GM23338 (cell line): ENCODE measurements around the gene RNF44. TPM values are rescaled to one million over a fixed set of nuclear protein-coding genes. Genes with fewer than 3 reads are reported as not detected.

ENCODE experiments used
- ATAC-seq: fragments of 200-7000 bp; cut with Tn5 transposase; 3 replicates; pipeline ENCODE4 v1.9.1; 2020
- DNase-seq: peaks from one replicate; pipeline ENCODE4 v3.0.0-alpha.2; 2015; ENCODE audit warnings: low spot score
- H2AFZ ChIP-seq: fragments of 200-600 bp; sonication (generic); 2 replicates; pipeline ENCODE4 v1.8.0; 2016; ENCODE audit warnings: antibody characterized with exemption, mild to moderate bottlenecking, moderate library complexity
- H3F3A ChIP-seq: fragments of 200-600 bp; sonication (generic); replicated peaks from 2 replicates; pipeline ENCODE4 v1.8.0; 2017; ENCODE audit warnings: antibody characterized with exemption, mixed run types, low read depth
- H3K27ac ChIP-seq: fragments of 200-600 bp; sonication (generic); 2 replicates; pipeline ENCODE4 v1.6.1; 2016; ENCODE audit warnings: low read depth
- H3K27me3 ChIP-seq: fragments of 200-600 bp; sonication (generic); 2 replicates; pipeline ENCODE4 v1.8.0; 2016; ENCODE audit warnings: mild to moderate bottlenecking, mixed run types, moderate library complexity; ENCODE audit not compliant: insufficient read depth
- H3K36me3 ChIP-seq: fragments of 200-600 bp; sonication (generic); 2 replicates; pipeline ENCODE4 v1.8.0; 2016; ENCODE audit warnings: mild to moderate bottlenecking; ENCODE audit not compliant: insufficient read depth
- H3K4me1 ChIP-seq: fragments of 200-600 bp; sonication (generic); 2 replicates; pipeline ENCODE4 v1.8.0; 2016; ENCODE audit warnings: mild to moderate bottlenecking, moderate library complexity; ENCODE audit not compliant: insufficient read depth
- H3K4me2 ChIP-seq: fragments of 200-600 bp; sonication (generic); 2 replicates; pipeline ENCODE4 v1.7.1; 2017; ENCODE audit warnings: mixed run types
- H3K4me3 ChIP-seq: fragments of 200-600 bp; sonication (generic); 2 replicates; pipeline ENCODE4 v1.6.1; 2016; ENCODE audit warnings: mixed run types
- H3K79me2 ChIP-seq: fragments of 200-600 bp; sonication (generic); replicated peaks from 2 replicates; pipeline ENCODE4 v1.8.0; 2017; ENCODE audit warnings: mild to moderate bottlenecking; ENCODE audit not compliant: insufficient read depth
- H3K9me2 ChIP-seq: fragments of 200-600 bp; sonication (generic); 2 replicates; pipeline ENCODE4 v1.8.0; 2017; ENCODE audit not compliant: insufficient read depth
- H4K20me1 ChIP-seq: fragments of 200-600 bp; sonication (generic); replicated peaks from 2 replicates; pipeline ENCODE4 v1.8.0; 2017; ENCODE audit warnings: mild to moderate bottlenecking; ENCODE audit not compliant: insufficient read depth
- H3K27ac Mint-ChIP-seq: 2 replicates; pipeline ENCODE4 v1.8.0; 2020; ENCODE audit warnings: inconsistent platforms, mild to moderate bottlenecking, moderate library complexity, mixed read lengths
- H3K27me3 Mint-ChIP-seq: 3 replicates; pipeline ENCODE4 v1.8.0; 2022; ENCODE audit warnings: low read depth, mild to moderate bottlenecking, moderate library complexity, mixed read lengths, inconsistent platforms; ENCODE audit not compliant: insufficient read depth, poor library complexity
- H3K36me3 Mint-ChIP-seq: 3 replicates; pipeline ENCODE4 v1.8.0; 2021; ENCODE audit warnings: low read depth, mild to moderate bottlenecking, inconsistent platforms, moderate library complexity, mixed read lengths
- H3K4me1 Mint-ChIP-seq: 3 replicates; pipeline ENCODE4 v1.8.0; 2020; ENCODE audit warnings: mild to moderate bottlenecking, inconsistent platforms, mixed read lengths
- H3K4me3 Mint-ChIP-seq: 3 replicates; pipeline ENCODE4 v1.8.0; 2021; ENCODE audit warnings: moderate library complexity, mild to moderate bottlenecking, inconsistent platforms, mixed read lengths
- H3K9me3 Mint-ChIP-seq: 3 replicates; pipeline ENCODE4 v1.8.0; 2020; ENCODE audit warnings: moderate library complexity, mild to moderate bottlenecking, inconsistent platforms, mixed read lengths
- CREB1 ChIP-seq: fragments of 250-450 bp; sonication (Bioruptor Pico); IDR thresholded peaks from 2 replicates; pipeline ENCODE4 v1.5.0; 2020; ENCODE audit warnings: low read depth, mild to moderate bottlenecking, moderate library complexity
- CTCF ChIP-seq, 2 experiments: fragments of 200-600 bp in 1 of 2; sonication (generic) in 1 of 2; conservative IDR thresholded peaks; 2 replicates each; pipeline versions ENCODE4 v1.5.1 to v1.6.1; 2016 to 2017; ENCODE audit warnings: antibody characterized with exemption in 2 of 2, low read depth in 2 of 2, mild to moderate bottlenecking in 2 of 2, moderate library complexity in 1 of 2
- ETS1 ChIP-seq: IDR thresholded peaks from 2 replicates; pipeline ENCODE4 v1.6.1; 2016; ENCODE audit warnings: antibody characterized with exemption
- EZH2phosphoT487 ChIP-seq: fragments of 200-600 bp; sonication (generic); IDR thresholded peaks from one replicate; pipeline ENCODE4 v1.8.1; 2018; ENCODE audit warnings: antibody characterized with exemption; ENCODE audit not compliant: unreplicated experiment
- JUNB ChIP-seq: IDR thresholded peaks from one replicate; pipeline ENCODE4 v1.6.1; 2016; ENCODE audit warnings: antibody characterized with exemption; ENCODE audit not compliant: unreplicated experiment
- POLR2AphosphoS5 ChIP-seq: IDR thresholded peaks from 2 replicates; pipeline ENCODE4 v1.6.1; 2016; ENCODE audit warnings: antibody characterized with exemption, low read depth
- REST ChIP-seq: IDR thresholded peaks from one replicate; pipeline ENCODE4 v1.6.1; 2018; ENCODE audit warnings: antibody characterized with exemption; ENCODE audit not compliant: unreplicated experiment
- STAT1 ChIP-seq: IDR thresholded peaks from one replicate; pipeline ENCODE4 v1.6.1; 2016; ENCODE audit warnings: antibody characterized with exemption; ENCODE audit not compliant: unreplicated experiment
- ZNF331 ChIP-seq: fragments of 250-450 bp; sonication (Bioruptor Pico); IDR thresholded peaks from 2 replicates; pipeline ENCODE4 v1.5.0; 2020; ENCODE audit warnings: low read depth, mild to moderate bottlenecking, moderate library complexity
- polyA plus RNA-seq: library from polyadenylated mRNA; unstranded; fragments of >200 nt; fragmentation: Nextera tagmentation; extraction: Ambion mirVana; gene quantifications from 2 replicates; pipeline ENCODE4 v1.2.1, GENCODE V29; 2016
- total RNA-seq: library from RNA; depleted of rRNA; stranded (reverse); fragments of >200 nt; shearing (Covaris generic); gene quantifications from 2 replicates; pipeline ENCODE4 v1.2.3, GENCODE V29; 2014

RNF44 gene
- total and polyA plus RNA-seq, 2 experiments from 2014 or later = 56.7 to 104 TPM

- Histone ChIP-seq H4K20me1 (peaks cover 25% of the 10 kb centered on the region), H2AFZ (no peak overlapping the region), H3K27ac (peak overlapping the region; percentile 99), H3K27me3 (no peaks in the 10 kb centered on the region), H3K4me1 (peaks cover 32% of the 10 kb centered on the region), H3K36me3 (0 out of 2 replicates have a peak, but pooled peaks cover under 1% of the 10 kb centered on the region), H3F3A (peaks cover 11% of the 10 kb centered on the region; the same call in 1 of the 2 replicates), H3K79me2 (peaks cover 52% of the 10 kb centered on the region), H3K9me2 (no peaks in the 10 kb centered on the region), H3K4me2 (peak overlapping the region; percentile 98), H3K4me3 (peak overlapping the region; percentile 74)
- peak; percentile 23 for ATAC-seq
- H3K27ac Mint-ChIP-seq = peak overlapping the region; percentile 99
- H3K9me3 Mint-ChIP-seq = peaks cover 2% of the 10 kb centered on the region; the same call in 1 of the 3 replicates
- peaks cover 51% of the 10 kb centered on the region for H3K4me1 Mint-ChIP-seq
- peak overlapping the region; percentile 99 for H3K4me3 Mint-ChIP-seq
- peaks cover 24% of the 10 kb centered on the region for H3K27me3 Mint-ChIP-seq
- DNase-seq = peak; percentile 83
- no peak for TF ChIP-seq JUNB
- peak; percentile 31; the same call in 1 of the 2 replicates for TF ChIP-seq POLR2AphosphoS5
- peaks cover 38% of the 10 kb centered on the region for H3K36me3 Mint-ChIP-seq
Measured at GRCh38 chr5:176536132-176536901, 885 bp downstream of the RNF44 start.

GRCh38 chr5:176535664-176536131 is 1.5 kb downstream of the RNF44 start:
- Histone ChIP-seq H3K9me2 (no peaks in the 10 kb centered on the region), H3K4me2 (peak overlapping the region; percentile 98), H3K27ac (peak overlapping the region; percentile 99), H4K20me1 (peaks cover 26% of the 10 kb centered on the region), H3K27me3 (no peaks in the 10 kb centered on the region), H2AFZ (no peak overlapping the region), H3F3A (peaks cover 8% of the 10 kb centered on the region; the same call in 1 of the 2 replicates), H3K4me1 (peaks cover 26% of the 10 kb centered on the region), H3K36me3 (0 out of 2 replicates have a peak, but pooled peaks cover 4% of the 10 kb centered on the region), H3K4me3 (peak overlapping the region; percentile 74), H3K79me2 (peaks cover 52% of the 10 kb centered on the region)
- no peak for TF ChIP-seq ZNF331 (CRISPR knock-in tag)
- TF ChIP-seq CTCF (conservative IDR thresholded peaks at IDR 0.05; ENCODE audit: low read depth in 2 of 2) = no peak
- no peak for TF ChIP-seq STAT1
- no peak for TF ChIP-seq ETS1
- TF ChIP-seq REST = no peak
- TF ChIP-seq EZH2phosphoT487 = no peak
- TF ChIP-seq CREB1 = no peak
- no peak for TF ChIP-seq JUNB
- peaks cover 44% of the 10 kb centered on the region for H3K4me1 Mint-ChIP-seq
- ATAC-seq (no peak), DNase-seq (no peak)
- peaks cover 2% of the 10 kb centered on the region; the same call in 1 of the 3 replicates for H3K9me3 Mint-ChIP-seq
- H3K27ac Mint-ChIP-seq = peak overlapping the region; percentile 99
- H3K4me3 Mint-ChIP-seq = peak overlapping the region; percentile 99
- peaks cover 43% of the 10 kb centered on the region for H3K36me3 Mint-ChIP-seq
- peaks cover 21% of the 10 kb centered on the region for H3K27me3 Mint-ChIP-seq
